Liver (tissue), 9 donors: Measurements from ENCODE around the gene IFNAR1. TPM values are rescaled to one million over a fixed set of nuclear protein-coding genes. Genes with fewer than 3 reads are reported as not detected.

Experiments
- DNase-seq: peaks from one replicate; pipeline ENCODE4 v3.0.0-alpha.2; 2017; ENCODE audit warnings: low spot score
- H3K27ac ChIP-seq, 2 donors: one replicate each; pipeline ENCODE4 v1.7.0; 2013; ENCODE audit warnings: inconsistent platforms in 2 of 2, low read length in 2 of 2, control low read depth in 1 of 2, low read depth in 1 of 2, mild to moderate bottlenecking in 1 of 2
- H3K27me3 ChIP-seq, 4 donors: one replicate each; pipeline versions ENCODE4 v1.6.1 to v1.7.0; 2013; ENCODE audit warnings: low read length in 3 of 4, inconsistent platforms in 1 of 4, mild to moderate bottlenecking in 1 of 4, moderate library complexity in 1 of 4; ENCODE audit not compliant: control insufficient read depth in 4 of 4, insufficient read depth in 4 of 4
- H3K36me3 ChIP-seq, 4 donors: one replicate each; pipeline versions ENCODE4 v1.6.1 to v1.7.0; 2013; ENCODE audit warnings: low read length in 3 of 4, mild to moderate bottlenecking in 3 of 4, low read depth in 1 of 4, moderate library complexity in 1 of 4; ENCODE audit not compliant: control insufficient read depth in 4 of 4, insufficient read depth in 3 of 4
- H3K4me1 ChIP-seq, 4 donors: one replicate each; pipeline versions ENCODE4 v1.6.1 to v1.7.0; 2013; ENCODE audit warnings: low read length in 3 of 4, mild to moderate bottlenecking in 3 of 4, moderate library complexity in 1 of 4; ENCODE audit not compliant: control insufficient read depth in 4 of 4, insufficient read depth in 4 of 4
- H3K4me3 ChIP-seq, 3 donors: one replicate each; pipeline versions ENCODE4 v1.6.1 to v1.7.0; 2013; ENCODE audit warnings: low read length in 3 of 3, control low read depth in 1 of 3, low read depth in 1 of 3, mild to moderate bottlenecking in 1 of 3
- H3K9ac ChIP-seq, 2 donors: one replicate each; pipeline ENCODE4 v1.7.0; 2013; ENCODE audit warnings: low read length in 2 of 2, mild to moderate bottlenecking in 2 of 2, moderate library complexity in 2 of 2, control low read depth in 1 of 2, low read depth in 1 of 2
- H3K9me3 ChIP-seq, 4 donors: one replicate each; pipeline versions ENCODE4 v1.6.1 to v1.7.0; 2013; ENCODE audit warnings: low read length in 3 of 4; ENCODE audit not compliant: control insufficient read depth in 4 of 4
- ATF3 ChIP-seq: IDR thresholded peaks from 2 replicates; pipeline ENCODE4 v1.6.1; 2016; ENCODE audit warnings: antibody characterized with exemption
- CTCF ChIP-seq: fragments of 150-350 bp; IDR thresholded peaks from 2 replicates; pipeline ENCODE4 v1.5.1; 2017; ENCODE audit warnings: improper control_type of control experiment, low read depth, low read length; ENCODE audit not compliant: missing input control
- EGR1 ChIP-seq, 2 donors: IDR thresholded peaks; 2 replicates each; pipeline ENCODE4 v1.6.1; 2016 to 2018; ENCODE audit warnings: antibody characterized with exemption in 2 of 2, low read depth in 2 of 2
- FOXA1 ChIP-seq: IDR thresholded peaks from 2 replicates; pipeline ENCODE4 v1.6.1; 2016; ENCODE audit warnings: antibody characterized with exemption
- FOXA2 ChIP-seq: IDR thresholded peaks from 2 replicates; pipeline ENCODE4 v1.6.1; 2016; ENCODE audit warnings: antibody characterized with exemption
- GABPA ChIP-seq, 2 donors: IDR thresholded peaks in 1 of 2; conservative IDR thresholded peaks in 1 of 2; 2 replicates each; pipeline ENCODE4 v1.6.1; 2016; ENCODE audit warnings: antibody characterized with exemption in 2 of 2, mild to moderate bottlenecking in 1 of 2, moderate library complexity in 1 of 2
- HNF4A ChIP-seq, 2 donors: conservative IDR thresholded peaks; 2 replicates each; pipeline ENCODE4 v1.6.1; 2016; ENCODE audit warnings: antibody characterized with exemption in 2 of 2, mild to moderate bottlenecking in 2 of 2
- HNF4G ChIP-seq: IDR thresholded peaks from 2 replicates; pipeline ENCODE4 v1.6.1; 2016; ENCODE audit warnings: antibody characterized with exemption
- JUND ChIP-seq, 2 donors: IDR thresholded peaks; 2 replicates each; pipeline ENCODE4 v1.6.1; 2016; ENCODE audit warnings: antibody characterized with exemption in 2 of 2
- MAX ChIP-seq: IDR thresholded peaks from 2 replicates; pipeline ENCODE4 v1.6.1; 2016; ENCODE audit warnings: antibody characterized with exemption
- NR2F2 ChIP-seq: IDR thresholded peaks from 2 replicates; pipeline ENCODE4 v1.6.1; 2016; ENCODE audit warnings: antibody characterized with exemption
- RAD21 ChIP-seq, 2 donors: IDR thresholded peaks; 2 replicates each; pipeline ENCODE4 v1.6.1; 2016; ENCODE audit warnings: antibody characterized with exemption in 2 of 2, mild to moderate bottlenecking in 2 of 2
- REST ChIP-seq: IDR thresholded peaks from 2 replicates; pipeline ENCODE4 v1.6.1; 2016; ENCODE audit warnings: antibody characterized with exemption, mild to moderate bottlenecking
- RXRA ChIP-seq, 2 donors: IDR thresholded peaks; 2 replicates each; pipeline ENCODE4 v1.6.1; 2017 to 2018; ENCODE audit warnings: antibody characterized with exemption in 2 of 2, mild to moderate bottlenecking in 1 of 2
- SP1 ChIP-seq: IDR thresholded peaks from 2 replicates; pipeline ENCODE4 v1.6.1; 2018; ENCODE audit warnings: antibody characterized with exemption, mild to moderate bottlenecking
- TAF1 ChIP-seq: conservative IDR thresholded peaks from 2 replicates; pipeline ENCODE4 v1.6.1; 2016; ENCODE audit warnings: antibody characterized with exemption, mild to moderate bottlenecking
- YY1 ChIP-seq: IDR thresholded peaks from 2 replicates; pipeline ENCODE4 v1.6.1; 2016; ENCODE audit warnings: antibody characterized with exemption, mild to moderate bottlenecking
- ZBTB33 ChIP-seq: IDR thresholded peaks from 2 replicates; pipeline ENCODE4 v1.6.1; 2016; ENCODE audit warnings: antibody characterized with exemption
- WGBS: extraction: QIAGEN DNeasy Blood & Tissue Kit; methylation state at CpG from one replicate; pipeline ENCODE4 v1.1.7; 2013; 5-methylcytosine and 5-hydroxymethylcytosine counted together
- polyA plus RNA-seq, 2 donors: library from polyadenylated mRNA; stranded (reverse) in 1 of 2; unstranded in 1 of 2; fragments of 200-250 nt in 1 of 2; fragments of >200 nt in 1 of 2; fragmentation: Nextera tagmentation in 1 of 2; extraction: Ambion mirVana in 1 of 2; gene quantifications; one replicate each; pipeline versions ENCODE4 v1.2.1 to v1.2.3, GENCODE V29; 2013 to 2015
- total RNA-seq, 2 donors: library from RNA; depleted of rRNA; stranded (reverse); fragments of >200 nt; gene quantifications; one replicate each; pipeline ENCODE4 v1.2.3, GENCODE V29; 2014
- donor health status: healthy.
- donor health status: healthy.
- donor health status: healthy.
- donor health status: healthy.
- donor health status: healthy.

IFNAR1 gene
- total and polyA plus RNA-seq, 4 donors, result 31.1 to 54.3 (median 46.2) TPM

- Histone ChIP-seq H3K4me1 (peaks cover 9 to 45% (median 36%) of the 10 kb centered on the region in 4 donors), H3K27ac (peak overlapping the region; percentile 71 to 79), H3K27me3 (no peaks in the 10 kb centered on the region), H3K36me3 (peaks cover 7 to 21% (median 13%) of the 10 kb centered on the region in 4 donors), H3K9ac (peak overlapping the region in 1 of 2 donors; percentile 10), H3K9me3 (no peaks in the 10 kb centered on the region), H3K4me3 (no peak overlapping the region)
- peak; percentile 85 for TF ChIP-seq YY1
- no peak for TF ChIP-seq TAF1
- TF ChIP-seq ATF3, result no peak
- TF ChIP-seq FOXA2, result peak; percentile 72
- TF ChIP-seq NR2F2, result peak; percentile 21
- TF ChIP-seq CTCF, result no peak
- TF ChIP-seq EGR1 (IDR thresholded peaks at IDR 0.05; ENCODE audit: low read depth in 2 of 2), result peak in 1 of 2 donors; percentile 71
- TF ChIP-seq RXRA (IDR thresholded peaks at IDR 0.05), result peak; percentile 88 to 98
- peak; percentile 83 for TF ChIP-seq ZBTB33
- peak; percentile 39 for TF ChIP-seq FOXA1
- peak; percentile 82 to 95 for TF ChIP-seq HNF4A (conservative IDR thresholded peaks at IDR 0.05)
- peak; percentile 49 for TF ChIP-seq REST
- peak; percentile 59 to 62 for TF ChIP-seq RAD21 (IDR thresholded peaks at IDR 0.05)
- TF ChIP-seq GABPA (IDR thresholded peaks at IDR 0.05 in 1 of 2, conservative IDR thresholded peaks at IDR 0.05 in 1 of 2), result peak in 1 of 2 donors; percentile 48
- peak; percentile 82 for TF ChIP-seq SP1
- TF ChIP-seq MAX, result peak; percentile 97
- TF ChIP-seq HNF4G, result peak; percentile 35
- peak in 1 of 2 donors; percentile 73 for TF ChIP-seq JUND (IDR thresholded peaks at IDR 0.05)
- DNase-seq, result no peak
- 41% methylated on average over 11 of the region's 11 CpGs for WGBS
Observed at GRCh38 chr21:33286076-33286475, 38.7 kb upstream of the IFNAR1 start.
